Neural progenitor cell (in vitro differentiated cells): ENCODE results near the gene CFHR3.
"Not testable (repeated sequence)": the region's sequence is repeated elsewhere in the genome, so short reads cannot be mapped to it uniquely, and the experiment has no call there.

Source experiments
- CTCF ChIP-seq: fragments of 200-600 bp; sonication (generic); IDR thresholded peaks from 2 replicates; pipeline ENCODE4 v1.5.1; 2017; ENCODE audit warnings: antibody characterized with exemption, mild to moderate bottlenecking
- EZH2 ChIP-seq: fragments of 200-600 bp; sonication (generic); IDR thresholded peaks from 2 replicates; pipeline ENCODE4 v1.6.1; 2017; ENCODE audit warnings: antibody characterized with exemption, mild to moderate bottlenecking, moderate library complexity

- not testable (repeated sequence) for TF ChIP-seq CTCF, EZH2
These were observed 19.5 kb downstream of the CFHR3 start for GRCh38 chr1:196794103-196794502.
